Lower leg skin (tissue), 3 donors: ENCODE measurements around the gene PMEPA1.

Experiments
- POLR2A ChIP-seq, 2 donors: fragments of 450-650 bp; IDR thresholded peaks; one replicate each; pipeline ENCODE4 v1.6.1; 2016 to 2017; ENCODE audit warnings: antibody characterized with exemption in 2 of 2, mild to moderate bottlenecking in 1 of 2, moderate library complexity in 1 of 2
- TF ChIP-seq, protein P1 (sequence below), 3 donors: fragments of 450-650 bp; IDR thresholded peaks; one replicate each; pipeline ENCODE4 v1.5.1; 2016; ENCODE audit warnings: antibody characterized with exemption in 3 of 3, mild to moderate bottlenecking in 3 of 3, moderate library complexity in 2 of 3

GRCh38 chr20:57690525-57690924, 19.3 kb downstream of the PMEPA1 start:
- TF ChIP-seq, protein P1, sequence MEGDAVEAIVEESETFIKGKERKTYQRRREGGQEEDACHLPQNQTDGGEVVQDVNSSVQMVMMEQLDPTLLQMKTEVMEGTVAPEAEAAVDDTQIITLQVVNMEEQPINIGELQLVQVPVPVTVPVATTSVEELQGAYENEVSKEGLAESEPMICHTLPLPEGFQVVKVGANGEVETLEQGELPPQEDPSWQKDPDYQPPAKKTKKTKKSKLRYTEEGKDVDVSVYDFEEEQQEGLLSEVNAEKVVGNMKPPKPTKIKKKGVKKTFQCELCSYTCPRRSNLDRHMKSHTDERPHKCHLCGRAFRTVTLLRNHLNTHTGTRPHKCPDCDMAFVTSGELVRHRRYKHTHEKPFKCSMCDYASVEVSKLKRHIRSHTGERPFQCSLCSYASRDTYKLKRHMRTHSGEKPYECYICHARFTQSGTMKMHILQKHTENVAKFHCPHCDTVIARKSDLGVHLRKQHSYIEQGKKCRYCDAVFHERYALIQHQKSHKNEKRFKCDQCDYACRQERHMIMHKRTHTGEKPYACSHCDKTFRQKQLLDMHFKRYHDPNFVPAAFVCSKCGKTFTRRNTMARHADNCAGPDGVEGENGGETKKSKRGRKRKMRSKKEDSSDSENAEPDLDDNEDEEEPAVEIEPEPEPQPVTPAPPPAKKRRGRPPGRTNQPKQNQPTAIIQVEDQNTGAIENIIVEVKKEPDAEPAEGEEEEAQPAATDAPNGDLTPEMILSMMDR (IDR thresholded peaks at IDR 0.05): no peak
- no peak for TF ChIP-seq POLR2A (IDR thresholded peaks at IDR 0.05)
